Germinal center (tissue), 1 donor: ENCODE results near the gene UGT2A2.

Source experiments
- DNase-seq: peaks from one replicate; pipeline ENCODE4 v3.0.0; 2012; ENCODE audit warnings: mixed read lengths, low spot score

Gene UGT2A2

DNA sequence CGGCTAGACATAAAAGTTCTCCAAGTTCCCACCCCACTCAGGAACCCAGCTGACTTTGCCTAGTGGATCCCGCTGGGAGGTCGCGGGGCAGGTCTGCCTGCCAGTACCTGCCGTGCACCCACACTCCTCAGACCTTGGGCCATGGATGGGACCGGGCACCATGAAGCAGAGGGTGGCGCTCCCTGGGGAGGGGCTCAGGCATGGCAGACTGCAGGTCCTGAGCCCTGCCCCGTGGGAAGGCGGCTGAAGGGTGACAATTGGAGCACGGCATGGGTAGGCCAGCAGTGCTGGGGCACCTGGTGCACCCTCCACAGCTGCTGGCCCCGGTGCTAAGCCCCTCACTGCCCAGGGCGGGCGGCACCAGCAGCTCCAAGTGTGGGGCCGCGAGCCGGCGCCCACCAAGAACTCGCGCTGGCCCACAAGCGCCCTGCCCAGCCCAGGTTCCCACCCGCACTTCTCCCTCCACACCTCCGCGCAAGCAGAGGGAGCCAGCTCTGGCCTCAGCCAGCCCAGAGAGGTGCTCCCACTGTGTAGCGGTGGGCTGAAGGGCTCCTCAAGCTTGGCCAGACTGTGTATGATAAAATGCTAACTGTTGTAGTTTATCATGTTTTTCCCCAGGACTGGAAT, 63.1 kb downstream of the UGT2A2 start:
- no peak for DNase-seq

DNA sequence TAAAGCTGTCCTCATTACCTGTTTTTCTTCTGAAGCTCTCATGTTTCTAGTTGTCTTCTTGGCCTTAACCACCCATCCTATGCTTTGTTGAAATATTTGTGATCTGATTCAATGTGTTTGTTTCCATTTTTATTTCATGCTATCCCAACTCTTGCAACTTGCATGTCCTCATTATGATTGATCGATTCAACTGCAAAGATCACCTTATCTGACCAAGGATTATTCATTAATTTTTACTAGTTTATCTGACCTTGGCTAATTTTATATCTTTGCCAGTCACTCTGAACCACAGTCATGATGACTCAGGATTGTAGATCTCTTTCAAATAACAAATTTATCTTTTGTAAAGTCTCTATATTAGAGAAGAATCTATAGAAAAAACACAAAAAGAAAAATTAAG, 70.7 kb downstream of the UGT2A2 start:
- DNase-seq = no peak

- DNase-seq = no peak
These were observed 76.0 kb downstream of the UGT2A2 start for GRCh38 chr4:69563424-69563823.

DNA sequence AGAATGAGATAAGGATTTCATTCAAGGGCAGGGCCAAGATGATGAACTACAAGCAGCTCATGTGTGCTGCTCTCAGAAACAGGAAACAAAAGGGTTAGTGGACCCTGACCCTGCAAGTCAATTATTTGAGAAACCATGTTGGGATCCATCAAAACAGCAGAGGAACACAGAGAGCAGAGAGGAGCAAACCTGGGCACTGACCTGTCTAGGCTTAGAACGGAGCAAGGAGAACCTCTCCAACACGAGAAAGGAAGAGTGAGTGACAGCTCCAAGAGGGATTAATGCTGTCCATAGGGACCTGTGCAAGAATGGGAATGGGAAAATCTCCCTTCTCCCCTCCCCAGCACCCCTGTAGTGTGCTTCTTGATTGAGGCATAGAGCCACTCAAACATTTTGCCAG, 89.8 kb downstream of the UGT2A2 start:
- DNase-seq = no peak

- no peak for DNase-seq
These were observed 93.2 kb downstream of the UGT2A2 start for GRCh38 chr4:69546134-69546765.
